ENCODE results near the gene CLIC4. TPM values are rescaled to one million over a fixed set of nuclear protein-coding genes. Genes with fewer than 3 reads are reported as not detected.

The CLIC4 gene
- total RNA-seq, 1 donor from 2014 or later = 123 TPM

DNA sequence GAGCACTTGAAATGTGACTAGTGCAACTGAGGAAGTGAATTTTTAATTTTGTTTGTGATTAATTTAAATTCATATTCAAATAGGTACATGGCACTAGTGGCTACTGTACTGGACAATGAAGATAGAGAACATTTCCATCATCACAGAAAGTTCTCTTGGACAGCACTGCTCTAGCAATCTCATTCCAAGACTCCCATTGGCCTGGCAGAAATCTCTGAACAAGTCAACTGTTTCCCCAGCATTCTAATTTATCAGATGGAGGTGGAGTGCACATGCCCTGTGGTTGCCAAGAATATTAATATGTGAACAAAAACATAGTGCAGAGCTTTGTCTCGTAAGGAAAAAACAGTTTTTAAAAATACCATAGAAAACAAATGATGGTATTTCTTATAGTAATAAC lies 81.3 kb downstream of the CLIC4 start:
- Mint-ChIP-seq H3K27me3 (ENCODE audit: low read depth) (no peaks in the 10 kb centered on the region), H3K9me3 (no peaks in the 10 kb centered on the region), H3K4me3 (no peak overlapping the region), H3K36me3 (ENCODE audit: low read depth) (no peaks in the 10 kb centered on the region), H3K4me1 (peaks cover 50% of the 10 kb centered on the region), H3K27ac (ENCODE audit: unreplicated experiment) (no peak overlapping the region)
- TF ChIP-seq, protein P1, sequence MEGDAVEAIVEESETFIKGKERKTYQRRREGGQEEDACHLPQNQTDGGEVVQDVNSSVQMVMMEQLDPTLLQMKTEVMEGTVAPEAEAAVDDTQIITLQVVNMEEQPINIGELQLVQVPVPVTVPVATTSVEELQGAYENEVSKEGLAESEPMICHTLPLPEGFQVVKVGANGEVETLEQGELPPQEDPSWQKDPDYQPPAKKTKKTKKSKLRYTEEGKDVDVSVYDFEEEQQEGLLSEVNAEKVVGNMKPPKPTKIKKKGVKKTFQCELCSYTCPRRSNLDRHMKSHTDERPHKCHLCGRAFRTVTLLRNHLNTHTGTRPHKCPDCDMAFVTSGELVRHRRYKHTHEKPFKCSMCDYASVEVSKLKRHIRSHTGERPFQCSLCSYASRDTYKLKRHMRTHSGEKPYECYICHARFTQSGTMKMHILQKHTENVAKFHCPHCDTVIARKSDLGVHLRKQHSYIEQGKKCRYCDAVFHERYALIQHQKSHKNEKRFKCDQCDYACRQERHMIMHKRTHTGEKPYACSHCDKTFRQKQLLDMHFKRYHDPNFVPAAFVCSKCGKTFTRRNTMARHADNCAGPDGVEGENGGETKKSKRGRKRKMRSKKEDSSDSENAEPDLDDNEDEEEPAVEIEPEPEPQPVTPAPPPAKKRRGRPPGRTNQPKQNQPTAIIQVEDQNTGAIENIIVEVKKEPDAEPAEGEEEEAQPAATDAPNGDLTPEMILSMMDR (conservative IDR thresholded peaks at IDR 0.05) = no peak
- no peak for DNase-seq (ENCODE audit: low read depth, low spot score)

DNA sequence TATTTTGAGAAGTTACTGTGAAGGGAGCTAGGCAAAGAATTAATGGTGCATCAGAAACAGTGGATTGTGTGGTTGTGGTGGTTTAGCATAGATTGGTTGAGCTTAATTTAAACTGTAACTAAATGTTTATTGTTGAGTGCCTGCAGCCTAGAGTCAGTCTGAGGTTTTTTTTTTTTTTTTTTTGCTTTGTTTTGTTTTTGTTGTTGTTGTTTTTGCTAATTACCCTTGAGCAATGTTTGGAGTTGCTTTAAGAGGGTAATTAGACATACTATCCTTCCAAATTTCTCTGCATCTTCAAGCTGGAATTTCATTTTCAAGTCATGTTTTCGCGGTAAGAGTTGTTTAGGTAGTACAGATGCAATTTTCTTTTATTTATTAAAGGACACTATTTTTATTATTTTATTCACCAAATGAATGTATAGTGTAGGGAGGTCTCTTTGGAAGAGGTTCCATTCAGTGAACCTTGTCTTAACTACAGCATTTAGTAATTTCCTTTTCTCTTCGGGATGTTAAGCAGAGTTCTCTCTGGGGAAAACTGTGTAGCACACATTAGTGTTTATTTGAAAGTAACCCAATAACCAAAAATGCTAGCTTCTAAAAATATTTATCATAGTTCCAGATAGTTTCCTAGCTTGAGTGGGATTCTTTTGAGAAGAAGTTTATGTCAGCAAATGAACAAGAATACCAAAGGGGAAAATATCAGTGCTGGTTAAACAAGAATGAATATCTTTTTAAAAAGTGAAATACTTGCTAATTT lies 82.3 kb downstream of the CLIC4 start:
- H3K36me3 Mint-ChIP-seq (ENCODE audit: low read depth) = no peaks in the 10 kb centered on the region
- no peak overlapping the region for H3K4me3 Mint-ChIP-seq
- H3K9me3 Mint-ChIP-seq = no peaks in the 10 kb centered on the region
- DNase-seq (ENCODE audit: low read depth, low spot score) = no peak
- H3K27ac Mint-ChIP-seq (ENCODE audit: unreplicated experiment) = no peak overlapping the region
- peaks cover 45% of the 10 kb centered on the region for H3K4me1 Mint-ChIP-seq
- no peaks in the 10 kb centered on the region for H3K27me3 Mint-ChIP-seq (ENCODE audit: low read depth)
- TF ChIP-seq, protein P1 (conservative IDR thresholded peaks at IDR 0.05) = no peak

DNA sequence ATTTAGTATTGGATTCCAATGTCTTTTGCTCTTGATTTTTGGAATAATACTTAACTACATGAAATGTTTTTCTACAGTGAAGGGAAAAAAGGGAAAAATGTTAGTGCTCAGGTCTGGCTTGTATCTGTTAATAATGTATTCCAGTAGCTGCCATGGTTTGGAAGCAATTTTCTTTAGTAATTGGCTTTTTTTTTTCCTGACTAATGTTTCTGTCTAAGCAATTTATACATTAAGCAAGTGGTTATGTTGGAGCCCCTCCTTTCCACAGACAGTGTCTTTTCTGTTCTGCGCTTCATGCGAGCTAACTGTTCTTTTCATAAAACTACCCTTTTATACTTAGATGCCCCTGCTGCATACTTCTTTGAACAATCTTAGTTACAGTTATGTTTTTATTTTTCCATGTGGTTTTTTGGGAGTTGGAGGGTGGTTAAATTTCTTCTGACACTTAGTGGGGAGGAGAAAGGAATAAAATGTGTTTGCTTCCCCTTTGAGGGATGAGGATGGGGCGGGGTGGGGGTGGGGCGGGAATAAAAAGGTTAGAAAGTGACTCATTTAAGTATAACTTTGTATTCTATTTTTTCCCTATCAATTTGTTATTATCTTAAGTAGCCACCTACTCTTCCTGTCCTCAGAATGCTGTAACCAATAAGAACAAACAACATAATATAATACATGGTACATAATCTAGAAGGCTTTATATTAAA lies 83.1 kb downstream of the CLIC4 start:
- Mint-ChIP-seq H3K9me3 (no peaks in the 10 kb centered on the region), H3K36me3 (ENCODE audit: low read depth) (no peaks in the 10 kb centered on the region), H3K4me1 (peaks cover 37% of the 10 kb centered on the region), H3K27me3 (ENCODE audit: low read depth) (no peaks in the 10 kb centered on the region), H3K27ac (ENCODE audit: unreplicated experiment) (no peak overlapping the region), H3K4me3 (no peak overlapping the region)
- no peak for DNase-seq (ENCODE audit: low read depth, low spot score)
- TF ChIP-seq, protein P1 (conservative IDR thresholded peaks at IDR 0.05) = no peak

DNA sequence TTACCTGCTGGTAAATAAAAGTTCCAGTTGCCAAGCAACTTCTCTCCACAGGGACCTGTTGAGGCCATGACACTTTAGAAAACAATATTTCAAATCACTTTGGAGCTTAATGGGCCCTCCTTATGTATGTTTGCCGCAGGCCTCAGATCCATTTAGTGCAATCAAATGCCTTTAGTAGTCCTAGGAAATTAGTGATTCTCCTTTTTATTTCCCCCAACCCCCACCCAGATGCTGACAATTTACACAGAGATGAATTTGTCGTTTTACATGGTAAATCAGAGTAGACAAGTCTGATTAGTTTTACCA lies 83.6 kb downstream of the CLIC4 start:
- no peak for DNase-seq (ENCODE audit: low read depth, low spot score)
- Mint-ChIP-seq H3K4me3 (no peak overlapping the region), H3K27me3 (ENCODE audit: low read depth) (no peaks in the 10 kb centered on the region), H3K27ac (ENCODE audit: unreplicated experiment) (no peak overlapping the region), H3K9me3 (no peaks in the 10 kb centered on the region), H3K4me1 (peaks cover 35% of the 10 kb centered on the region), H3K36me3 (ENCODE audit: low read depth) (no peaks in the 10 kb centered on the region)
- TF ChIP-seq, protein P1 (conservative IDR thresholded peaks at IDR 0.05) = no peak

DNA sequence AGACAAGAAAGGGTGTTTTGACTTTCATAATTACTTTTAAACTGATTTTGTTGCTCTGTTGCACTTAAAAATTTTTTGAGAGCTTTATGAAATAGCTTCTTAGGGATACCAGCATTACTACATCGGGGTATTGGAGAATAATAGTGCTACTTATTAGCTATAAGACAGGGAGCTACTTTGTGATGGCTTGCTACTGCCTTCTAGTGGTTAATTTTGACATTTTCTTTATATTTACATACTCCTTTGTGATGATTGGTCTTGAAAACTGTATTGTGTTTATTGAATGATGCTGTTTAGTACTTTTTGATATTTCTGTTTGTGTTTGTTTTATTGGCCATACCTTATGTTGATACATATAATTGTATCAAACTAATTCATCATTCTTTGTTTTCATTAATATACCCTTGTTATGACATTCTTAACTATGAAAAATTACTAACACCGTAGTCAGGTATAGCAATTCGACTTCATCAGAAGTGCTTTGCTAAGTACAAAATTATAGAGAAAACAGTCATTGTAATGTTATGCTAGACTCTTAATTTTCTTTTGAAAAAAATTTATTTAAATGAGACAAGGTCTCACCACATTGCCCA lies 85.5 kb downstream of the CLIC4 start:
- H3K36me3 Mint-ChIP-seq (ENCODE audit: low read depth) = no peaks in the 10 kb centered on the region
- no peaks in the 10 kb centered on the region for H3K27me3 Mint-ChIP-seq (ENCODE audit: low read depth)
- H3K4me1 Mint-ChIP-seq = peaks cover 28% of the 10 kb centered on the region
- no peak overlapping the region for H3K4me3 Mint-ChIP-seq
- no peak overlapping the region for H3K27ac Mint-ChIP-seq (ENCODE audit: unreplicated experiment)
- TF ChIP-seq, protein P1 (conservative IDR thresholded peaks at IDR 0.05) = peak; percentile 87
- H3K9me3 Mint-ChIP-seq = no peaks in the 10 kb centered on the region
- no peak for DNase-seq (ENCODE audit: low read depth, low spot score)

All from neural crest cell (in vitro differentiated cells).